PFSK-1 (cell line): ENCODE measurements around the gene CEP68.

ENCODE experiments used
- FOXP2 ChIP-seq: optimal IDR thresholded peaks from 2 replicates; pipeline ENCODE3; 2011; ENCODE audit warnings: borderline replicate concordance, control low read depth, inconsistent platforms; ENCODE audit not compliant: insufficient read depth; ENCODE audit errors: extremely low read length, extremely low read depth
- POLR2AphosphoS5 ChIP-seq: IDR thresholded peaks from 2 replicates; pipeline ENCODE4 v1.6.1; 2012; ENCODE audit warnings: low read depth, mild to moderate bottlenecking, control low read depth, low read length, moderate library complexity
- SIN3A ChIP-seq: IDR thresholded peaks from 2 replicates; pipeline ENCODE4 v1.6.1; 2012; ENCODE audit warnings: mild to moderate bottlenecking, low read length, moderate library complexity, borderline replicate concordance; ENCODE audit not compliant: insufficient read depth
- TAF1 ChIP-seq: IDR thresholded peaks from 2 replicates; pipeline ENCODE4 v1.6.1; 2012; ENCODE audit warnings: low read length, control low read depth, borderline replicate concordance; ENCODE audit not compliant: insufficient read depth
- TF ChIP-seq, protein P1 (sequence below), 2 experiments: IDR thresholded peaks; 2 replicates each; pipeline versions ENCODE4 v1.6.1 to v1.8.0; 2011 to 2012; ENCODE audit warnings: low read depth in 2 of 2, low read length in 2 of 2, control low read depth in 1 of 2, inconsistent platforms in 1 of 2, mild to moderate bottlenecking in 1 of 2, moderate library complexity in 1 of 2; ENCODE audit not compliant: insufficient read depth in 1 of 2

Gene CEP68

DNA sequence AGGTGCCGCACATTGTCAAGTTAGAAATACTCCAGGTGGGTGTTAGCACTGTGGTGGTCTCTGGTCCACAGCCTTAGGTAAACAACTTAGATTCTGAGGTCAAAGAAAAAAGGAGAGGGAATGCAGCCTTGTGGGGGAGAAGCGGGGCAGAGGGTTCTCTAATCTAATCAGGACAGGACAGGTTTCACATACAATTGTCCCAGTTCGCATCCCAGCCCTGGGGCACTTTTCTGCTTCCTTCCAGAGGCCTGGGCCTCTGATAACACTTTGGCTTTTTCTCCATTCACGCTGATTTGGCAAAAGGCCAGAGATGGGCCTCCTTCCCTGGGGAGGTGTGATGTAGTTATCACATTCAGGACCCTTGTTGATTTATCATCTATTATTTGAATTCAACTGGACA lies 34.5 kb upstream of the CEP68 start:
- TF ChIP-seq, protein P1, sequence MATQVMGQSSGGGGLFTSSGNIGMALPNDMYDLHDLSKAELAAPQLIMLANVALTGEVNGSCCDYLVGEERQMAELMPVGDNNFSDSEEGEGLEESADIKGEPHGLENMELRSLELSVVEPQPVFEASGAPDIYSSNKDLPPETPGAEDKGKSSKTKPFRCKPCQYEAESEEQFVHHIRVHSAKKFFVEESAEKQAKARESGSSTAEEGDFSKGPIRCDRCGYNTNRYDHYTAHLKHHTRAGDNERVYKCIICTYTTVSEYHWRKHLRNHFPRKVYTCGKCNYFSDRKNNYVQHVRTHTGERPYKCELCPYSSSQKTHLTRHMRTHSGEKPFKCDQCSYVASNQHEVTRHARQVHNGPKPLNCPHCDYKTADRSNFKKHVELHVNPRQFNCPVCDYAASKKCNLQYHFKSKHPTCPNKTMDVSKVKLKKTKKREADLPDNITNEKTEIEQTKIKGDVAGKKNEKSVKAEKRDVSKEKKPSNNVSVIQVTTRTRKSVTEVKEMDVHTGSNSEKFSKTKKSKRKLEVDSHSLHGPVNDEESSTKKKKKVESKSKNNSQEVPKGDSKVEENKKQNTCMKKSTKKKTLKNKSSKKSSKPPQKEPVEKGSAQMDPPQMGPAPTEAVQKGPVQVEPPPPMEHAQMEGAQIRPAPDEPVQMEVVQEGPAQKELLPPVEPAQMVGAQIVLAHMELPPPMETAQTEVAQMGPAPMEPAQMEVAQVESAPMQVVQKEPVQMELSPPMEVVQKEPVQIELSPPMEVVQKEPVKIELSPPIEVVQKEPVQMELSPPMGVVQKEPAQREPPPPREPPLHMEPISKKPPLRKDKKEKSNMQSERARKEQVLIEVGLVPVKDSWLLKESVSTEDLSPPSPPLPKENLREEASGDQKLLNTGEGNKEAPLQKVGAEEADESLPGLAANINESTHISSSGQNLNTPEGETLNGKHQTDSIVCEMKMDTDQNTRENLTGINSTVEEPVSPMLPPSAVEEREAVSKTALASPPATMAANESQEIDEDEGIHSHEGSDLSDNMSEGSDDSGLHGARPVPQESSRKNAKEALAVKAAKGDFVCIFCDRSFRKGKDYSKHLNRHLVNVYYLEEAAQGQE (IDR thresholded peaks at IDR 0.05; ENCODE audit: insufficient read depth in 1 of 2, low read depth in 2 of 2, low read length in 2 of 2), result no peak
- no peak for TF ChIP-seq FOXP2
- TF ChIP-seq POLR2AphosphoS5, result no peak
- TF ChIP-seq TAF1, result no peak
- no peak for TF ChIP-seq SIN3A

- TF ChIP-seq POLR2AphosphoS5 (no peak), TAF1 (no peak)
Measured at GRCh38 chr2:65022189-65022588, 34.0 kb upstream of the CEP68 start.

GRCh38 chr2:65023742-65024141 lies 32.5 kb upstream of the CEP68 start:
- TF ChIP-seq TAF1 (no peak), FOXP2 (no peak), SIN3A (no peak), POLR2AphosphoS5 (no peak)

DNA sequence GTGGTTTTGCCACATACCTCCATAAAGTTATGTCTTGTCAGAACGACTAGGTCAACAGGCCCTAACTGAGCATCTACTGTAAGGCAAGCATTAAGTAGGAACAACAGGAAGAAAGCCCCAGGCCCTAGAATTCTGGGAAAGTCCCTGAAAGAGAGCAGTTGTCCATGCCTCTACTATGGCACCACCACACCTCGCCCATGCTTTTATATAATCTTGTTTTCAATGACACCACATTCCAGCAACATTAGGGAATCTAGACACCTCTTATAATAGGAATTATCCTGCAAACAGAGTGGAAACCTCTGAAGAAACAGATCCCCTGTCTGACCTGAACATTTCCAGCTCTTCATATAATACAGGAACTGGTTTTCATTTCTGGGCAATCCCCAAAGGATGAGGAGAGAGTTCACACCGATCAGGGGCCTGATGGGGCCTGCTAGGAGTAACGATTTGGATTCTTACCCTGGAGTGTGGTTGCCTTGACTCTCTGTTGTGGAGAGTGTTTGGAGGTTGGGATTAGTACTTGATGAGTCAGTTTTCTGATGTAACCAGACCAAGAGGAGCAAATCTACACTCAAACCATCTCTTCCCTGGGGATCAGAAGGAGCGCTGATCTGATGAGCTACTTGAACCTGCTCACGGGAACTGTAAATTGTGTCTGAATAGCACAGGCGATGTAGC lies 31.9 kb upstream of the CEP68 start:
- TF ChIP-seq FOXP2 (no peak), TAF1 (no peak), POLR2AphosphoS5 (no peak), SIN3A (no peak)
- TF ChIP-seq, protein P1 (IDR thresholded peaks at IDR 0.05; ENCODE audit: insufficient read depth in 1 of 2, low read depth in 2 of 2, low read length in 2 of 2), result no peak

GRCh38 chr2:65025453-65026123 lies 30.6 kb upstream of the CEP68 start:
- TF ChIP-seq, protein P1 (IDR thresholded peaks at IDR 0.05; ENCODE audit: insufficient read depth in 1 of 2, low read depth in 2 of 2, low read length in 2 of 2), result no peak
- TF ChIP-seq POLR2AphosphoS5 (no peak), FOXP2 (no peak), TAF1 (no peak), SIN3A (no peak)

DNA sequence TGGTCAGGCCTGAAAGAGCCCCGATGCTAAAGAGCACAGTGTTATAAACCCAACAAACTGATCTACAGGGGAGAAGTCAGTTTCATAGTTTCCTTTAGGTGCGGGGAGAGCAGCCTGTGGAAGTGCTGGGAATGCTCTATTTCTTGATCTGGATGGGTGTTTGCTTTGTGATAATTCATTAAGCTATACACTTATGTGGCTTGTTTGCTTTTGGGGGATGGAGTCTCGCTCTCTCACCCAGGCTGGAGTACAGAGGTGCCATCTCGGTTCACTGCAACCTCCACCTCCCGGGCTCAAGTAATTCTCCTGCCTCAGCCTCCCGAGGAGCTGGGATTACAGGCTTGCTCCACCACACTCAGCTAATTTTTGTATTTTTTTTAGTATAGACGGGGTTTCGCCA lies 30.1 kb upstream of the CEP68 start:
- TF ChIP-seq SIN3A (no peak), TAF1 (no peak), FOXP2 (no peak), POLR2AphosphoS5 (no peak)
- TF ChIP-seq, protein P1 (IDR thresholded peaks at IDR 0.05; ENCODE audit: insufficient read depth in 1 of 2, low read depth in 2 of 2, low read length in 2 of 2), result no peak
